ENCODE measurements around the gene MFNG.

DNA sequence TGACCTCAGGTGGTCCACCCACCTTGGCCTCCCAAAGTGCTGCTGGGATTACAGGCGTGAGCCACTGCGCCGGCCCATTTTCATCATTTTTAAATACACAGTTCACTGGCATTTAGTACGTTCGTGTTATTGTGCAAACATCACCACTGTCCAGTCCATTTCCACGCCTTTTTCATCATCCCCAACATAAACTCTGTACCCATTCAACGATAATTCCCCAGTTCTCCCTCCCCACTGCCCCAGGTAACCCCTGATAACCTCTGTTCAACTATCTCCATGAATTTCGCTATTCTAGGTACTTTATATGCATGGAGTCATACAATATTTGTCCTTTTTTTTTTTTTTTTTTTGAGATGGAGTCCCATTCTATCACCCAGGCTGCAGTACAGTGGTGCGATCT is 40.7 kb downstream of the MFNG start:
- TF ChIP-seq EZH2 (IDR thresholded peaks at IDR 0.05; ENCODE audit: low read length, missing control alignments) = no peak
- TF ChIP-seq, protein P1, sequence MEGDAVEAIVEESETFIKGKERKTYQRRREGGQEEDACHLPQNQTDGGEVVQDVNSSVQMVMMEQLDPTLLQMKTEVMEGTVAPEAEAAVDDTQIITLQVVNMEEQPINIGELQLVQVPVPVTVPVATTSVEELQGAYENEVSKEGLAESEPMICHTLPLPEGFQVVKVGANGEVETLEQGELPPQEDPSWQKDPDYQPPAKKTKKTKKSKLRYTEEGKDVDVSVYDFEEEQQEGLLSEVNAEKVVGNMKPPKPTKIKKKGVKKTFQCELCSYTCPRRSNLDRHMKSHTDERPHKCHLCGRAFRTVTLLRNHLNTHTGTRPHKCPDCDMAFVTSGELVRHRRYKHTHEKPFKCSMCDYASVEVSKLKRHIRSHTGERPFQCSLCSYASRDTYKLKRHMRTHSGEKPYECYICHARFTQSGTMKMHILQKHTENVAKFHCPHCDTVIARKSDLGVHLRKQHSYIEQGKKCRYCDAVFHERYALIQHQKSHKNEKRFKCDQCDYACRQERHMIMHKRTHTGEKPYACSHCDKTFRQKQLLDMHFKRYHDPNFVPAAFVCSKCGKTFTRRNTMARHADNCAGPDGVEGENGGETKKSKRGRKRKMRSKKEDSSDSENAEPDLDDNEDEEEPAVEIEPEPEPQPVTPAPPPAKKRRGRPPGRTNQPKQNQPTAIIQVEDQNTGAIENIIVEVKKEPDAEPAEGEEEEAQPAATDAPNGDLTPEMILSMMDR (conservative IDR thresholded peaks at IDR 0.05 in 1 of 2, IDR thresholded peaks at IDR 0.05 in 1 of 2; ENCODE audit: low read depth in 1 of 2, low read length in 2 of 2) = no peak
